ENCODE measurements around the gene DNAJB13.

Gene DNAJB13

GRCh38 chr11:74012074-74012809, 61.4 kb downstream of the DNAJB13 start:
- H3K4me3 ChIP-seq (ENCODE audit: low read depth, low read length): no peak overlapping the region

- no peak overlapping the region for H3K4me3 ChIP-seq (ENCODE audit: low read depth, low read length)
Observed at GRCh38 chr11:74013141-74013540, 62.3 kb downstream of the DNAJB13 start.

GRCh38 chr11:74014880-74015279, 64.1 kb downstream of the DNAJB13 start:
- H3K4me3 ChIP-seq (ENCODE audit: low read depth, low read length): no peak overlapping the region

- no peak overlapping the region for H3K4me3 ChIP-seq (ENCODE audit: low read depth, low read length)
Observed at GRCh38 chr11:74015919-74016684, 65.3 kb downstream of the DNAJB13 start.

- no peak overlapping the region for H3K4me3 ChIP-seq (ENCODE audit: low read depth, low read length)
Observed at GRCh38 chr11:74017631-74018030, 66.8 kb downstream of the DNAJB13 start.

- H3K4me3 ChIP-seq (ENCODE audit: low read depth, low read length): no peak overlapping the region
Observed at GRCh38 chr11:74018331-74019005, 67.6 kb downstream of the DNAJB13 start.

- H3K4me3 ChIP-seq (ENCODE audit: low read depth, low read length): no peak overlapping the region
Observed at GRCh38 chr11:74019104-74019738, 68.4 kb downstream of the DNAJB13 start.

- H3K4me3 ChIP-seq (ENCODE audit: low read depth, low read length): no peak overlapping the region
Observed at GRCh38 chr11:74019860-74020259, 69.0 kb downstream of the DNAJB13 start.

Data from iPS-11a (cell line).